ENCODE data around the gene DHPS.

DNA sequence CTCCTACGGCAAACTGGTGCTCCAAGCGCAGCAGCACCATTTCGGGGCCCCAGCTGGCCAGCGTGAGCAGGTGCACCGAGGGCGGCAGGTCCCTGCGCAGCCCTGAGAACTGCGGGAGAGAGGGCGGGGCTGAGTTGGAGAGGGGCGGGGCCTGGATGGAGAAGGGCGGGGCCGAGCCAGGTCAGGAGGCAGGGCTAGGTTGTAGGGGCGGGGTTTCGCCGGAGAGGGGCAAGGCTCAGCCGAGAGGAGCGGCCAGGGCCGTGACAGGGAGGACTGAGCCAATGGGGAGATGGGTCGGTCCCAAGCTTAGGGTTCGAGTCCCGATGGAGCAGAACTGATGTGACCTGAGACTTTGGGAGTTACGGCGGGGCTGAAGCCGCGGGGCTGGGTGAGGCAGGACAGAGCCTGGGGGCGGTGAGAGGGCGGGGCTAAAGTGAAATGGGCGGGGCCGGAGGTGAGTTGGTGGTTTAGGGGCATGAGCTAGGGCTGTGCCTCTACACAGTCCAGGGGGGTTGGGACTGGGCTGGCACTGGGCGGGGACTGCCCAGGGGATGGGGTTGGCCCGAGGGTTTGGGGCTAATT lies 34.1 kb downstream of the DHPS start:
- TF ChIP-seq, protein P1, sequence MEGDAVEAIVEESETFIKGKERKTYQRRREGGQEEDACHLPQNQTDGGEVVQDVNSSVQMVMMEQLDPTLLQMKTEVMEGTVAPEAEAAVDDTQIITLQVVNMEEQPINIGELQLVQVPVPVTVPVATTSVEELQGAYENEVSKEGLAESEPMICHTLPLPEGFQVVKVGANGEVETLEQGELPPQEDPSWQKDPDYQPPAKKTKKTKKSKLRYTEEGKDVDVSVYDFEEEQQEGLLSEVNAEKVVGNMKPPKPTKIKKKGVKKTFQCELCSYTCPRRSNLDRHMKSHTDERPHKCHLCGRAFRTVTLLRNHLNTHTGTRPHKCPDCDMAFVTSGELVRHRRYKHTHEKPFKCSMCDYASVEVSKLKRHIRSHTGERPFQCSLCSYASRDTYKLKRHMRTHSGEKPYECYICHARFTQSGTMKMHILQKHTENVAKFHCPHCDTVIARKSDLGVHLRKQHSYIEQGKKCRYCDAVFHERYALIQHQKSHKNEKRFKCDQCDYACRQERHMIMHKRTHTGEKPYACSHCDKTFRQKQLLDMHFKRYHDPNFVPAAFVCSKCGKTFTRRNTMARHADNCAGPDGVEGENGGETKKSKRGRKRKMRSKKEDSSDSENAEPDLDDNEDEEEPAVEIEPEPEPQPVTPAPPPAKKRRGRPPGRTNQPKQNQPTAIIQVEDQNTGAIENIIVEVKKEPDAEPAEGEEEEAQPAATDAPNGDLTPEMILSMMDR (IDR thresholded peaks at IDR 0.05) = no peak
- TF ChIP-seq POLR2A (IDR thresholded peaks at IDR 0.05) (no peak), EP300 (IDR thresholded peaks at IDR 0.05) (no peak)
